IPS DF 4.7 (cell line): Measurements from ENCODE around the gene CPS1.

Source experiments
- DNase-seq: peaks from one replicate; pipeline ENCODE4 v3.0.0-alpha.2; 2013; ENCODE audit warnings: low spot score; ENCODE audit errors: extremely low read depth

CPS1 gene

DNA sequence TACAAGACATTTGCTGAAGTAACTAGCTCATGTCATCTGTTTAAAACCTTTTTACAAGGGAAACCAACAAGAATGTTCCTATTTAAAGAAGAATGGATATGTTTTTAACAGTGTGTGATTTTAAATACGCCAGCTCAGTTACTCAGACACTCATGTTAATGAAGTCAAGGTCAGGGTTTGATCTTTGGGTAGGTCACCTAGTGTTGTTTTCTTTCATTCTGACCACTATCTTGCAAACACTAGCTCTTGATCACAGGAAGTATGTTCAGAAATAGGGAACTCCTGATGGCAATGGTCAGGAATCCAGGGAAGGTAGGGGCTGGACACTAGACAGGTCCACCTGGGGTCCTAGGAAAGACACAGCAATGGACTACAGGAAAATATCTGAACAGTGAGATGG is 116.7 kb downstream of the CPS1 start:
- no peak for DNase-seq

DNA sequence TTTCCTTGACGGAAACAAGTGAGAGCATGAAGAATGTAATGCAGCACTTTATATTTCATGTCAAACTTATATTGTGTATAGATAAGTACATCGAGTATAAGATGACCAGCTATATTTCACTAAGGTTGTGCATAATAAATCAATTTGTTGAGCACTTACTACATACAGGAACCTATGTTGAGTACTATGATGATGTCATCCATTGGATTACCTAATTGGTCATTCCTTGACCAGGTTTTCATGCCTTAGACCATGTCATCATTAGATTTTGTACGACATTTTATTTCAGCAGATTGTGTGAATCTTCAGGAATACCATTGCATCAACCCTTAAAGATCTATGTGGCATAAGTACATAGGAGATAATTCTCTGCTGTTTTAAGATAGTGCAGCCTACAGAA is 119.7 kb downstream of the CPS1 start:
- no peak for DNase-seq

DNA sequence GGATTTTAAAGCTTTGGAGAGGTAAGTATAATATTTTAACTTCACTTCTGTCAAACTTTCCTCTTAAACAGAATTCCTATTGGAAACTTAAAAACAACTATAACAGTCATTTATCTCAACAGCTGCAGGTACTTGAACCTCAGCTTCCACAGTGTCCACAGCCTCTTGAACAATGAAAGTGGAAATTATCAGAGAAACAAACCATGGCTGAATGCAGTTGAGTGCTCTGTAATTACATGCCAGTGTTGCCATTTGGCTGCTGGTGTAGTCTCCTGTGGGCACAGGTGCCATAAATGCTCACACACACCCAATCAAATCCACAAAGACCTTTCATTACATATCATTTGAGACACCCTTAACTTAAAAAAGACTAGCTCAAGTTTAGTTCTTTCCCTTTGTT is 125.1 kb downstream of the CPS1 start:
- DNase-seq, result no peak

DNA sequence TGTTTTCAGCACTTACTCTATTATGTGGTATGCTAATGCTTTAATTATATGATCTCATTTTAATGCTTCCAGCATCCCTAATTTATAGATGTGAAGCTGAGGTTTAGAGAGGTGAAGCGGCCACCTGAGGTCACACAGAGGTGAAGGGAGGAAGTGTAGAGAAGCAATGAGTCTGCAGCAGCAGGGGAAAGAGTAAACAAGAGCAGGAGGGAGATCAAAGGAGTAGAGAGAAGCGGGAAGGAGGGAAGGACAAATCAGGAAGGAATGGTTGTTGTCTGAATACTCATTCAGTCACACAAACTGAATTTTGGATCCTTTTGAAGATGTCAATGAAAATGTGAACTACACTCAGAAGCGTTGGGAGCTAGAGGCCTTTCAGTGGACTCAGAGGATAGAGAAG is 130.0 kb downstream of the CPS1 start:
- DNase-seq, result no peak

DNA sequence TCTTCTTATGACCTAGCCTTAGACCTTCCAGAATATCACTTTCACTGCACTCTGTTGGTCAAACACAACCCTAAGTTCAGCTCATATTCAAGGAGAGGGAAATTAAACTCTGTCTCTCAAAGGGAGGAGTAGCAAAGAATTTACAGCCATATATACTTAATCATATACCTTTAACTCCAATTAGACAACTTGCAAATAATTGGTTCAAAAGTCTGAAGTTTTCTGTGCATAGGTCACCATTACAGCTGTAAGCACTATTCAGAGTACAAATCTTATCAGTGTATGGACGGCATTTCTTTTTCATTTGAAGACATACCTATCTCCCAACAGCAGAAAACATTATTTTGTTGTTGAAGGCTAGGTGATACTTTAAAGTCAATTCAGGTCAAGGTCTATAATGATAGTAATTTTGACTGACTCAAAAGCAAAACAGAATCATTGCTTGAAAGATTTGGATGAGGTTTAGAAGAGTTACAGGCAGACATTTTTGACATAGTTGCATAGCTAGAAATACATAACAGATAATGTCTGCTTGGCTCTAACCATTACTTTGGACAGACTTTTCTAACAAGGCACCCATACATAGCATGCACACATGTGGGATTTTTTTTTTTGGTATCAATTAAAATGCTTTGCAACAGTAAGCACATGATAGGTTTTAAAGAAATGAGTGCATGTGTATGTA is 131.5 kb downstream of the CPS1 start:
- DNase-seq, result no peak

DNA sequence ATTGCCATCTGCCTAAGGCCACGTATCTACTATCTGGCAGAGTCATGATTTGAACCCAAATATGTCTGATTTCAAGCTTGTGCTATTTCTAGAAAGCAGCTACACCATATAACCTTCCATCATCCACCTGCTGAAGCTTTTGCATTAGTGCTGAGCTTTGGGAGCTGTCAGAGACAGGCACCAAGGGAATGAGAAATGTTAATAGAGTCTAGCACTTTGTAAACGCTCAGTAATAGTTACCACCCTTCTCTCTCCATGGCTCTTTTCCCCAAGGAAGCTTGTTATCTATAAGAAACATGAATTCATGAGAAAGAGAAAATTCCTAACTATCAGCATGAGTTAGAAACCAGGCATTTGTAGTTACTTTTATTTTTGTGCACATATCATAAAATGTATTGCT is 151.5 kb downstream of the CPS1 start:
- no peak for DNase-seq

DNA sequence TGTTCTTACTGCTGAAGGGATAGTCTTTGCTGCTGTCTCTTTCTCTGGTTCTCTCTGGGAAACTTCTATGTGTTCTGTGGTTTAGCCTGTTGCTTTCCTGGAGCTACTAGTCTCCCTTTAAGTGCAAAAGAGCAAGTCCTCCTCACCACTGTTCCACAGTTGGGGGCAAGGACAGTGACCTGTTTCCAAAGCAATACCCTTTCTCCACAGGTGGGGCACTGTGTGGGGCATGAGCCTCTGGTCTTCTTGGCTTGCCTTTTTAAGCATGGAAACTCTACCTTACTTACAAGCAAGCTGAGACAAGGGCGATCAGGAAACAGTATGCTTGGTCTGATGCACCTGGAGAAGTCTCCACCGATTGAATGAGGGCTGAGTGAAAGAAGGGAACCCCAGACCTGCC is 156.7 kb downstream of the CPS1 start:
- no peak for DNase-seq

DNA sequence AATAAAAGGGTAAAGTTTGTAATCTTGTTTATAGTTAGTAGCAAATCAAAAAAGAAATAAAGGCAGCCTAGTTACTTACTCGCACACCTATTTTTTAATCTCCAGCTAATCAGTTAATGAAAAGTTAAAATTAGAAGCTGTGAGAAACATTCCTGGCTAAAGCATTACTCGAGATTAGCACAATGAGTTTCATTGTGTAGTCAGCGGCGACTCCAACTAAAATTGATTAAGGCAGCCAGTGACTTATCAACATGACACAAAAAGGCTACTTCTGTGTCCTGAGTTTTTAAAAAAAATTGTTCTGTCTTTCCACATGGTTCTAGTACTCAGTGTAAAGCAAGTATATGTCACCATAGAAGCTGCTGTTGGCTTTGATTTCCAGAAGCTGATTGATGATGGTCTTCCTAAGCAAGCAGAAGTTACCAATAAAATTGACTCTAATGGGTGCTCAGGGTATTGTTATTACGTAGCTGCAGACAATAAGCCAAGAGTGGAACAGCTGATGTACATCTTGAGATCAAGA is 159.2 kb downstream of the CPS1 start:
- no peak for DNase-seq

DNA sequence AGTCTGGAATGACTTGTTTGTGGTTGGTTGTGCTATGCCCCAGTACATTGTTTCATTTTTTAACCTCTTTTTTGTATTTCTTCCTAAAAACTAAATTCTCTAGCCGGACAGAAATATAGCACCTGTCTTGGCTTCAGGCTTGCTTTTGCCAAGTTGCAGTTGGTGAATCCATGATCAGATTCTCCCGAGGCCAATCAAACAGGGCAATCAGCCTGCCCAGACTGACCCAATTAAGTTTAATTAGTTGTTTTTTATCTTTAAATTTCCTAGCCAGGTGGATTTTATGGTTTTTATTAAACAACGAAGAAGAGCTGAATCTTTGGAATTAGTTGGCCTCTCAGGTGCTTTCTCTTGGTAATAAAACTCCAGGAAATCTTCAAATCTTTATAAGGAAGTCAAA is 162.1 kb downstream of the CPS1 start:
- DNase-seq, result no peak

DNA sequence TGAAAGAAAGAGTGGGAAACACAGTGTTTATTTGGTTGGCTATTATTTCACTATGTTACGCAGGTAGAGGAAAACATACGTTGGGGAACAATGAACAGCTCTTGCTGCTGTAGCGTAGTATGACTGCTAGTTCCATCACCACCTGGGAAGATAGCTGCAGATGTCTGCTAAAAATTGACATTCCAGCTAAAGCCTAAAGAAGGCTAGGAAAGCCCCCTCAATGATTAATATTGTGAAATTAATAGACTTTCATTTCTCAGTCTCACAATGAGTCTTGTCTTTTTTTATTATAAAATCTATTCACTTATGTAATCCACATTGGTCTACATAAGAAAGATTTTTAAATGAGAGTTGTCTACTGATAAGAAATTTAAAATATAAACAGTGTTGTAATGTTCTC is 165.7 kb downstream of the CPS1 start:
- no peak for DNase-seq

DNA sequence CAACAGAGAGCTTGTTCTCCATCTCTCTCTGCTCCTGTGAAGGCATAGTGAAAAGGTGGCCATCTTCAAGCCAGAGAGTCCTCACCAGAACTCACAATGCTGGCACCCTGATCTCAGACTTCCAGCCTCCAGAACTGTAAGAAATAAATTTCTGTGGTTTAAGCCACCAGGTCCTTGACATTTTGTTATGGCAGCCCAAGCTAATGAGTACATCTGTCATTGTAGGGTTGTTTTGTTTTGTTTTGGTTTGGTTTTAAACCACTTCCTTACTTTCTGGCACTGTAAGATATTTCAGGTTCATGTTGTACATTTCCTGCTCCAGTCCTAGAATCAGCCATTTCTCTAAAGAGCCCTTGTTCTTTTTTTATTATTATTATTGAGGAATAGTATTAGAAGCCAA is 171.2 kb downstream of the CPS1 start:
- DNase-seq, result no peak
